ENCODE measurements around the gene MRC2.

Gene MRC2

GRCh38 chr17:62679866-62680377, 52.5 kb downstream of the MRC2 start:
- Histone ChIP-seq H3K27me3 (ENCODE audit: insufficient read depth, low read length, poor library complexity, severe bottlenecking) (no peaks in the 10 kb centered on the region), H3K4me1 (ENCODE audit: insufficient read depth, low read length, poor library complexity, severe bottlenecking) (no peaks in the 10 kb centered on the region), H3K4me2 (ENCODE audit: low read depth, low read length, poor library complexity, severe bottlenecking) (no peak overlapping the region), H4K20me1 (ENCODE audit: insufficient read depth, low read length, poor library complexity, severe bottlenecking) (no peaks in the 10 kb centered on the region), H2AFZ (ENCODE audit: low read length) (no peak overlapping the region), H3K79me2 (ENCODE audit: insufficient read depth, low read length) (no peaks in the 10 kb centered on the region), H3K9me3 (ENCODE audit: insufficient read depth, low read depth, low read length) (no peaks in the 10 kb centered on the region), H3K36me3 (ENCODE audit: insufficient read depth, low read length) (no peaks in the 10 kb centered on the region), H3K4me3 (ENCODE audit: low read length, poor library complexity, severe bottlenecking) (no peak overlapping the region), H3K9ac (ENCODE audit: low read depth, low read length, poor library complexity, severe bottlenecking) (no peak overlapping the region), H3K9me2 (replicated peaks; ENCODE audit: low read depth, low read length) (no peaks in the 10 kb centered on the region), H3F3A (ENCODE audit: low read depth) (no peaks in the 10 kb centered on the region)
- TF ChIP-seq EZH2phosphoT487 (IDR thresholded peaks at IDR 0.05; ENCODE audit: borderline replicate concordance), result no peak
- TF ChIP-seq, protein P1, sequence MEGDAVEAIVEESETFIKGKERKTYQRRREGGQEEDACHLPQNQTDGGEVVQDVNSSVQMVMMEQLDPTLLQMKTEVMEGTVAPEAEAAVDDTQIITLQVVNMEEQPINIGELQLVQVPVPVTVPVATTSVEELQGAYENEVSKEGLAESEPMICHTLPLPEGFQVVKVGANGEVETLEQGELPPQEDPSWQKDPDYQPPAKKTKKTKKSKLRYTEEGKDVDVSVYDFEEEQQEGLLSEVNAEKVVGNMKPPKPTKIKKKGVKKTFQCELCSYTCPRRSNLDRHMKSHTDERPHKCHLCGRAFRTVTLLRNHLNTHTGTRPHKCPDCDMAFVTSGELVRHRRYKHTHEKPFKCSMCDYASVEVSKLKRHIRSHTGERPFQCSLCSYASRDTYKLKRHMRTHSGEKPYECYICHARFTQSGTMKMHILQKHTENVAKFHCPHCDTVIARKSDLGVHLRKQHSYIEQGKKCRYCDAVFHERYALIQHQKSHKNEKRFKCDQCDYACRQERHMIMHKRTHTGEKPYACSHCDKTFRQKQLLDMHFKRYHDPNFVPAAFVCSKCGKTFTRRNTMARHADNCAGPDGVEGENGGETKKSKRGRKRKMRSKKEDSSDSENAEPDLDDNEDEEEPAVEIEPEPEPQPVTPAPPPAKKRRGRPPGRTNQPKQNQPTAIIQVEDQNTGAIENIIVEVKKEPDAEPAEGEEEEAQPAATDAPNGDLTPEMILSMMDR (conservative IDR thresholded peaks at IDR 0.05; ENCODE audit: low read length), result no peak

- Histone ChIP-seq H3F3A (ENCODE audit: low read depth) (no peaks in the 10 kb centered on the region), H3K79me2 (ENCODE audit: insufficient read depth, low read length) (no peaks in the 10 kb centered on the region), H3K4me3 (ENCODE audit: low read length, poor library complexity, severe bottlenecking) (no peak overlapping the region), H3K9me3 (ENCODE audit: insufficient read depth, low read depth, low read length) (no peaks in the 10 kb centered on the region), H2AFZ (ENCODE audit: low read length) (no peak overlapping the region), H3K4me2 (ENCODE audit: low read depth, low read length, poor library complexity, severe bottlenecking) (no peak overlapping the region), H3K27me3 (ENCODE audit: insufficient read depth, low read length, poor library complexity, severe bottlenecking) (no peaks in the 10 kb centered on the region), H3K9ac (ENCODE audit: low read depth, low read length, poor library complexity, severe bottlenecking) (no peak overlapping the region), H3K9me2 (replicated peaks; ENCODE audit: low read depth, low read length) (no peaks in the 10 kb centered on the region), H3K36me3 (ENCODE audit: insufficient read depth, low read length) (no peaks in the 10 kb centered on the region), H3K4me1 (ENCODE audit: insufficient read depth, low read length, poor library complexity, severe bottlenecking) (no peaks in the 10 kb centered on the region), H4K20me1 (ENCODE audit: insufficient read depth, low read length, poor library complexity, severe bottlenecking) (no peaks in the 10 kb centered on the region)
- TF ChIP-seq, protein P1 (conservative IDR thresholded peaks at IDR 0.05; ENCODE audit: low read length), result no peak
- TF ChIP-seq EZH2phosphoT487 (IDR thresholded peaks at IDR 0.05; ENCODE audit: borderline replicate concordance), result no peak
Observed at GRCh38 chr17:62680541-62681052, 53.1 kb downstream of the MRC2 start.

GRCh38 chr17:62681061-62681938, 53.8 kb downstream of the MRC2 start:
- Histone ChIP-seq H4K20me1 (ENCODE audit: insufficient read depth, low read length, poor library complexity, severe bottlenecking) (no peaks in the 10 kb centered on the region), H3F3A (ENCODE audit: low read depth) (no peaks in the 10 kb centered on the region), H3K9me2 (replicated peaks; ENCODE audit: low read depth, low read length) (no peaks in the 10 kb centered on the region), H3K79me2 (ENCODE audit: insufficient read depth, low read length) (no peaks in the 10 kb centered on the region), H3K4me3 (ENCODE audit: low read length, poor library complexity, severe bottlenecking) (no peak overlapping the region), H3K9me3 (ENCODE audit: insufficient read depth, low read depth, low read length) (no peaks in the 10 kb centered on the region), H3K9ac (ENCODE audit: low read depth, low read length, poor library complexity, severe bottlenecking) (no peak overlapping the region), H3K36me3 (ENCODE audit: insufficient read depth, low read length) (no peaks in the 10 kb centered on the region), H3K27me3 (ENCODE audit: insufficient read depth, low read length, poor library complexity, severe bottlenecking) (no peaks in the 10 kb centered on the region), H3K4me1 (ENCODE audit: insufficient read depth, low read length, poor library complexity, severe bottlenecking) (no peaks in the 10 kb centered on the region), H2AFZ (ENCODE audit: low read length) (no peak overlapping the region), H3K4me2 (ENCODE audit: low read depth, low read length, poor library complexity, severe bottlenecking) (no peak overlapping the region)
- no peak for TF ChIP-seq EZH2phosphoT487 (IDR thresholded peaks at IDR 0.05; ENCODE audit: borderline replicate concordance)
- TF ChIP-seq, protein P1 (conservative IDR thresholded peaks at IDR 0.05; ENCODE audit: low read length), result no peak

Data from Loucy (cell line).